SK-N-SH (cell line): ENCODE data around the gene CRISPLD2. TPM values are rescaled to one million over a fixed set of nuclear protein-coding genes. Genes with fewer than 3 reads are reported as not detected.

Source experiments
- CTCF ChIA-PET: fragments of 300-600, 350-600 bp; formaldehyde crosslinking; extraction: SDS; loops from one replicate; lab custom pipeline; 2021; lab: Yijun Ruan, JAX
- POLR2A ChIA-PET: fragments of 350-600 bp; sonication (Branson Sonifier 250); formaldehyde crosslinking; extraction: SDS; loops from one replicate; lab custom pipeline; 2020; ENCODE audit warnings: antibody characterized with exemption, inconsistent platforms; lab: Yijun Ruan, JAX
- DNase-seq: peaks from one replicate; pipeline ENCODE4 v3.0.0; 2012
- H2AFZ ChIP-seq: fragments of 200-600 bp; sonication (generic); 2 replicates; pipeline ENCODE4 v1.8.1; 2016; ENCODE audit warnings: antibody characterized with exemption, mild to moderate bottlenecking, low read depth
- H3F3A ChIP-seq: fragments of 200-600 bp; sonication (generic); replicated peaks from 2 replicates; pipeline ENCODE3; 2016; ENCODE audit warnings: antibody characterized with exemption, mild to moderate bottlenecking; ENCODE audit not compliant: insufficient read depth
- H3K27ac ChIP-seq, 2 experiments: fragments of 200-500 bp in 1 of 2; fragments of 200-600 bp in 1 of 2; sonication (Bioruptor generic) in 1 of 2; sonication (generic), shearing (Covaris generic) in 1 of 2; 2 replicates each; pipeline versions ENCODE4 v1.5.1 to v1.6.1; 2014 to 2016; ENCODE audit warnings: low read depth in 2 of 2, inconsistent platforms in 1 of 2, low read length in 1 of 2, mild to moderate bottlenecking in 1 of 2, mixed read lengths in 1 of 2
- H3K27me3 ChIP-seq: fragments of 200-600 bp; sonication (generic), shearing (Covaris generic); 2 replicates; pipeline ENCODE4 v1.6.1; 2016; ENCODE audit warnings: mixed run types; ENCODE audit not compliant: insufficient read depth
- H3K36me3 ChIP-seq, 2 experiments: fragments of 200-500 bp in 1 of 2; fragments of 200-600 bp in 1 of 2; sonication (Bioruptor generic) in 1 of 2; sonication (generic) in 1 of 2; replicated peaks in 1 of 2; 2 replicates each; pipeline versions ENCODE3 to v1.5.1; 2014 to 2016; ENCODE audit warnings: low read length in 1 of 2, mild to moderate bottlenecking in 1 of 2; ENCODE audit not compliant: insufficient read depth in 2 of 2, control insufficient read depth in 1 of 2
- H3K4me1 ChIP-seq, 2 experiments: fragments of 200-500 bp in 1 of 2; fragments of 200-600 bp in 1 of 2; sonication (Bioruptor generic) in 1 of 2; sonication (generic), shearing (Covaris generic) in 1 of 2; 2 replicates each; pipeline versions ENCODE4 v1.5.1 to v1.6.1; 2014 to 2016; ENCODE audit warnings: low read depth in 1 of 2, low read length in 1 of 2, mixed run types in 1 of 2; ENCODE audit not compliant: insufficient read depth in 2 of 2, control insufficient read depth in 1 of 2
- H3K4me2 ChIP-seq: fragments of 200-600 bp; sonication (generic), shearing (Covaris generic); 2 replicates; pipeline ENCODE4 v1.6.1; 2017; ENCODE audit warnings: mixed run types
- H3K4me3 ChIP-seq, 2 experiments: fragments of 200-500 bp in 1 of 2; fragments of 200-600 bp in 1 of 2; sonication (Bioruptor generic) in 1 of 2; sonication (generic), shearing (Covaris generic) in 1 of 2; 2 replicates each; pipeline versions ENCODE4 v1.5.1 to v1.8.1; 2014 to 2016; ENCODE audit warnings: low read depth in 2 of 2, inconsistent platforms in 1 of 2, low read length in 1 of 2, mild to moderate bottlenecking in 1 of 2, mixed read lengths in 1 of 2, moderate library complexity in 1 of 2
- H3K79me2 ChIP-seq: fragments of 200-600 bp; sonication (generic); 2 replicates; pipeline ENCODE4 v1.8.1; 2017; ENCODE audit warnings: mild to moderate bottlenecking; ENCODE audit not compliant: insufficient read depth
- H3K9ac ChIP-seq: fragments of 200-600 bp; sonication (generic); 2 replicates; pipeline ENCODE4 v1.6.1; 2017; ENCODE audit warnings: mixed run types
- H3K9me2 ChIP-seq: fragments of 200-600 bp; sonication (generic); 2 replicates; pipeline ENCODE4 v1.6.1; 2017; ENCODE audit warnings: mixed run types
- H3K9me3 ChIP-seq: fragments of 200-600 bp; sonication (generic); 2 replicates; pipeline ENCODE4 v1.6.1; 2017; ENCODE audit warnings: mixed run types, mild to moderate bottlenecking, moderate library complexity
- H4K20me1 ChIP-seq: fragments of 200-600 bp; sonication (generic); 2 replicates; pipeline ENCODE4 v1.6.1; 2017; ENCODE audit warnings: mild to moderate bottlenecking, mixed run types; ENCODE audit not compliant: insufficient read depth
- CHD2 ChIP-seq: fragments of 150-350 bp; IDR thresholded peaks from 2 replicates; pipeline ENCODE4 v1.6.1; 2018; ENCODE audit warnings: low read length; ENCODE audit not compliant: partially characterized antibody
- ELF1 ChIP-seq: IDR thresholded peaks from 2 replicates; pipeline ENCODE4 v1.4.0; 2012
- EP300 ChIP-seq, 2 experiments: IDR thresholded peaks; 2 replicates each; pipeline versions ENCODE4 v1.4.0 to v1.6.1; 2012; ENCODE audit warnings: borderline replicate concordance in 1 of 2, low read depth in 1 of 2, low read length in 1 of 2
- EZH2phosphoT487 ChIP-seq: fragments of 200-600 bp; sonication (generic); IDR thresholded peaks from 2 replicates; pipeline ENCODE4 v1.6.1; 2017; ENCODE audit warnings: low read depth, mixed run types, mild to moderate bottlenecking, antibody characterized with exemption, moderate library complexity, borderline replicate concordance
- FOXJ3 ChIP-seq: sonication (generic); formaldehyde crosslinking; IDR thresholded peaks from 2 replicates; pipeline ENCODE4 v1.5.1; 2020; ENCODE audit warnings: mild to moderate bottlenecking, missing genetic modification reagents
- GABPA ChIP-seq: IDR thresholded peaks from 2 replicates; pipeline ENCODE4 v1.4.0; 2012; ENCODE audit warnings: low read depth, mild to moderate bottlenecking
- GATA2 ChIP-seq: sonication (generic); formaldehyde crosslinking; IDR thresholded peaks from 2 replicates; pipeline ENCODE4 v1.5.0; 2020; ENCODE audit warnings: mild to moderate bottlenecking, missing genetic modification reagents
- IRF3 ChIP-seq: fragments of 150-350 bp; IDR thresholded peaks from 2 replicates; pipeline ENCODE4 v1.6.1; 2016; ENCODE audit warnings: mild to moderate bottlenecking, low read depth, low read length
- JUND ChIP-seq: IDR thresholded peaks from 2 replicates; pipeline ENCODE4 v1.4.0; 2012
- MEF2A ChIP-seq: IDR thresholded peaks from 2 replicates; pipeline ENCODE4 v1.4.0; 2012; ENCODE audit warnings: low read depth, borderline replicate concordance
- MXI1 ChIP-seq: IDR thresholded peaks from 2 replicates; pipeline ENCODE4 v1.6.1; 2012; ENCODE audit warnings: mild to moderate bottlenecking, low read depth, low read length, improper control_type of control experiment
- NRF1 ChIP-seq: IDR thresholded peaks from 2 replicates; pipeline ENCODE4 v1.6.1; 2012; ENCODE audit warnings: low read depth, mild to moderate bottlenecking, low read length
- PBX3 ChIP-seq: IDR thresholded peaks from 2 replicates; pipeline ENCODE4; 2012
- POLR2AphosphoS5 ChIP-seq: IDR thresholded peaks from 2 replicates; pipeline ENCODE4 v1.6.1; 2012; ENCODE audit warnings: low read depth, low read length
- RAD21 ChIP-seq: IDR thresholded peaks from 2 replicates; pipeline ENCODE4 v1.6.1; 2012; ENCODE audit warnings: mild to moderate bottlenecking, low read length
- REST ChIP-seq: IDR thresholded peaks from 2 replicates; pipeline ENCODE4 v1.6.1; 2012; ENCODE audit warnings: mild to moderate bottlenecking, low read depth, low read length, moderate library complexity
- RFX5 ChIP-seq: IDR thresholded peaks from 2 replicates; pipeline ENCODE4 v1.6.1; 2012; ENCODE audit warnings: mild to moderate bottlenecking, improper control_type of control experiment, low read length
- SIN3A ChIP-seq: IDR thresholded peaks from 2 replicates; pipeline ENCODE4 v1.6.1; 2012; ENCODE audit warnings: low read depth, mild to moderate bottlenecking, low read length, moderate library complexity, borderline replicate concordance
- TAF1 ChIP-seq: IDR thresholded peaks from 2 replicates; pipeline ENCODE4 v1.6.1; 2012; ENCODE audit warnings: low read depth, mild to moderate bottlenecking, low read length, moderate library complexity, borderline replicate concordance
- USF1 ChIP-seq: IDR thresholded peaks from 2 replicates; pipeline ENCODE4 v1.4.0; 2012; ENCODE audit warnings: low read depth, borderline replicate concordance
- USF2 ChIP-seq: fragments of 150-350 bp; IDR thresholded peaks from 2 replicates; pipeline ENCODE4 v1.6.1; 2017; ENCODE audit warnings: antibody characterized with exemption, low read length, low read depth, borderline replicate concordance
- ZBTB33 ChIP-seq: IDR thresholded peaks from 2 replicates; pipeline ENCODE4 v1.4.0; 2012; ENCODE audit warnings: low read depth, borderline replicate concordance
- WGBS: methylation state at CpG from one replicate; pipeline ENCODE4 v1.1.6; 2017; ENCODE audit warnings: low lambda C conversion rate; 5-methylcytosine and 5-hydroxymethylcytosine counted together
- polyA plus RNA-seq, 3 experiments: library from polyadenylated mRNA; depleted of rRNA; stranded (reverse); fragments of >200 nt; gene quantifications; 2 replicates each; pipeline ENCODE4 v1.2.3, GENCODE V29; 2012

The CRISPLD2 gene
- polyA plus RNA-seq, 1 of the 3 experiments (the other 2 are of a cell fraction): 6.3 TPM

GRCh38 chr16:84940670-84941551 is 121.1 kb downstream of the CRISPLD2 start:
- DNase-seq: peak; percentile 93
- Histone ChIP-seq H3K4me2 (no peak overlapping the region), H2AFZ (no peak overlapping the region), H3K36me3 (no peaks in the 10 kb centered on the region), H3K27me3 (no peaks in the 10 kb centered on the region), H3K9me3 (no peaks in the 10 kb centered on the region), H3K9ac (no peak overlapping the region), H3K27ac (no peak overlapping the region), H3F3A (no peaks in the 10 kb centered on the region), H3K4me1 (peaks cover 0 to 11% of the 10 kb centered on the region in 2 experiments; a peak in 1 of 4 replicates), H4K20me1 (no peaks in the 10 kb centered on the region), H3K79me2 (no peaks in the 10 kb centered on the region), H3K4me3 (no peak overlapping the region), H3K9me2 (no peaks in the 10 kb centered on the region)
- 69% methylated on average over 29 of the region's 41 CpGs for WGBS
- ChIA-PET CTCF (interaction anchor here (1.0 to 5.2 kb wide), 7 partner anchors 11 to 194 kb away, joined by 3 to 45 read pairs (median 3); no protein-coding TSS in a partner anchor), POLR2A (no interaction called here)
- TF ChIP-seq SIN3A (no peak), MEF2A (no peak), ZBTB33 (no peak), PBX3 (no peak), JUND (no peak), FOXJ3 (CRISPR knock-in tag) (0 out of 2 replicates have a peak, but pooled peaks have one; percentile 28), POLR2AphosphoS5 (no peak), USF2 (no peak), IRF3 (no peak), CHD2 (no peak), RAD21 (peak; percentile 45; the same call in 1 of the 2 replicates), USF1 (no peak), RFX5 (no peak), GATA2 (peak; percentile 42; the same call in 1 of the 2 replicates), GABPA (no peak), REST (no peak), EZH2phosphoT487 (no peak), MXI1 (no peak), NRF1 (no peak), EP300 (IDR thresholded peaks at IDR 0.05; ENCODE audit: borderline replicate concordance in 1 of 2, low read depth in 1 of 2, low read length in 1 of 2) (0 out of 4 replicates have a peak, but pooled peaks of 1 of the 2 experiments have one; percentile 18), TAF1 (no peak), ELF1 (no peak)
